HG03103 (cell line): ENCODE results near the gene DRAM1.

Experiments used
- ATAC-seq: cut with Tn5 transposase; IDR thresholded peaks from one replicate; pipeline ENCODE4 v1.9.1; 2021; ENCODE audit warnings: low read depth; ENCODE audit not compliant: unreplicated experiment

DRAM1 gene

GRCh38 chr12:101939306-101939705 is 61.9 kb downstream of the DRAM1 start:
- ATAC-seq = no peak

- no peak for ATAC-seq
These were observed 62.5 kb downstream of the DRAM1 start for GRCh38 chr12:101939856-101940265.

GRCh38 chr12:101940400-101940950 is 63.1 kb downstream of the DRAM1 start:
- ATAC-seq = no peak

- peak; percentile 90 for ATAC-seq
These were observed 64.2 kb downstream of the DRAM1 start for GRCh38 chr12:101941306-101942249.

- no peak for ATAC-seq
These were observed 64.8 kb downstream of the DRAM1 start for GRCh38 chr12:101942250-101942605.

- ATAC-seq = no peak
These were observed 68.2 kb downstream of the DRAM1 start for GRCh38 chr12:101945369-101946232.

- ATAC-seq = no peak
These were observed 68.8 kb downstream of the DRAM1 start for GRCh38 chr12:101946233-101946611.

GRCh38 chr12:101947316-101947715 is 69.9 kb downstream of the DRAM1 start:
- ATAC-seq = no peak

GRCh38 chr12:101948365-101948764 is 71.0 kb downstream of the DRAM1 start:
- ATAC-seq = no peak

GRCh38 chr12:101951002-101951670 is 73.8 kb downstream of the DRAM1 start:
- no peak for ATAC-seq

GRCh38 chr12:101954113-101954512 is 76.7 kb downstream of the DRAM1 start:
- no peak for ATAC-seq

GRCh38 chr12:101954676-101955075 is 77.3 kb downstream of the DRAM1 start:
- ATAC-seq = no peak

GRCh38 chr12:101957252-101957959 is 80.0 kb downstream of the DRAM1 start:
- ATAC-seq = no peak

- ATAC-seq = no peak
These were observed 82.2 kb downstream of the DRAM1 start for GRCh38 chr12:101959607-101960006.

- ATAC-seq = no peak
These were observed 85.1 kb downstream of the DRAM1 start for GRCh38 chr12:101962486-101962885.

GRCh38 chr12:101963697-101964096 is 86.3 kb downstream of the DRAM1 start:
- no peak for ATAC-seq

- no peak for ATAC-seq
These were observed 89.1 kb downstream of the DRAM1 start for GRCh38 chr12:101966496-101966895.

- ATAC-seq = no peak
These were observed 90.1 kb downstream of the DRAM1 start for GRCh38 chr12:101967506-101967905.

GRCh38 chr12:101968770-101969169 is 91.4 kb downstream of the DRAM1 start:
- ATAC-seq = no peak
